Measurements from ENCODE around the gene TBC1D8.
A peak's percentile ranks its signal among the peaks of the same experiment; 100 is the strongest.

TBC1D8 gene

DNA sequence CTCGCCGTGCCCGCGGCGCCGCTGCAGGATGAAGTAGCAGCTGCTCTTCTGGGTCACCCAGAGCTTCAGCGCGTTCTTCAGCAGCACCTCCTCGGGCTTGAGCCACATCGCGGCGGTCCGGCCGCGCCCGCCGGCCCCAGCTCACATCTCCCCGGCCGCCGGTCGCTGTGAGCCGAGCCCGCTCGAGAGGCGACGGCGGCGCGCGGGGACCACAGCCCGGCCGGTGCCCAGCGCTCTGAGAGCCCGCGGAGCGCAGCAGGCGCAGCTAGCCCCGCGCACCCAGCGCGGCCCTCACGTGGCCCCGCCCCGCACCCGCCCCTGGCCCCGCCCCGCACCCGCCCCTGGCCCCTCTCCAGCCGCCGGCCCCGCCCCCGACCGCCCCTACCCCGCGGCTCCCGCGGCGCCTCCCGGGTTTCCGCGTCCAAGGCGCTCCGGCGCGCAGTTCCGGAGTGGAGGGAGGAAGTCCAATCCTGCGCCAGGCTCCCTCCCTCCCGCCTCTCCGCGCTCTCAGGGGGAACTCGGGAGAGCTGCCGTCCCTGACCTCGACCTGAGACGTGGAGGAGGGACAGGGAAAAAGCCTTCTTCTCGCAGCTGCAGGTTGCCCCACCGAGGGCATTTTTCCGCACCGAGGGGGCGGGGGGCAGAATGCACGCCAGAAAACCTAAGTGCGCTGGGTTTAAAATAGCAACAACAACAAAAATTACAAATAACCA, at the start of gene TBC1D8:
Gene TBC1D8, minus strand, starts transcription at position 237 of the 713 bp plus-strand sequence. Its CDS starts 129 bp downstream, at position 108.
- DNase-seq (ENCODE audit: low read depth), result peak; percentile 84
- peak within 1 kb of the TSS; percentile 81 for H3K4me3 ChIP-seq (ENCODE audit: low read depth, low read length)
- TF ChIP-seq, protein P1, sequence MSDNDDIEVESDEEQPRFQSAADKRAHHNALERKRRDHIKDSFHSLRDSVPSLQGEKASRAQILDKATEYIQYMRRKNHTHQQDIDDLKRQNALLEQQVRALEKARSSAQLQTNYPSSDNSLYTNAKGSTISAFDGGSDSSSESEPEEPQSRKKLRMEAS (IDR thresholded peaks at IDR 0.05; ENCODE audit: low read depth, low read length), result no peak
- peak; percentile 53 for TF ChIP-seq POLR2A (IDR thresholded peaks at IDR 0.05; ENCODE audit: extremely low read depth, insufficient read length)

DNA sequence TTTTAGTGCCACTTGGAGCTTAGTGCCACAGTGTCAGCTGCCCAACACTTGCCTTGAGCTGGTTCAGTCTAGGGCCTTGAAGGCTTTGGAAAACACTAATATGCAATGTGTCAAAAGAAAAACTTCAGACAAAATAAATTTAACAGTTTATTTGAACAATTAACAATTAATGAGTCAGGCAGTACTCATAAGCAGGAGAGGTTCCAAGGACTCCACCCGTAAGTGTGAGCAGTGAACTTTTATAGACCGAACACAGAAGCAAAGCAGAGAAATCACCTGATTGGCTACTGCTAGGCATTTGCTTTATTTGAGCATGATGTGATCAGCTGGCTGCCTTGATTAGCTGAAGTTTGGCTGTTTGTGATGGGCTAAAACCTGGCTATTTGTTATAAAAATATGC, 49.5 kb upstream of the TBC1D8 start:
- H3K4me3 ChIP-seq (ENCODE audit: low read depth, low read length), result no peak overlapping the region
- DNase-seq (ENCODE audit: low read depth), result no peak
- TF ChIP-seq, protein P1 (IDR thresholded peaks at IDR 0.05; ENCODE audit: low read depth, low read length), result no peak
- TF ChIP-seq POLR2A (IDR thresholded peaks at IDR 0.05; ENCODE audit: extremely low read depth, insufficient read length), result no peak
- TF ChIP-seq, protein P2, sequence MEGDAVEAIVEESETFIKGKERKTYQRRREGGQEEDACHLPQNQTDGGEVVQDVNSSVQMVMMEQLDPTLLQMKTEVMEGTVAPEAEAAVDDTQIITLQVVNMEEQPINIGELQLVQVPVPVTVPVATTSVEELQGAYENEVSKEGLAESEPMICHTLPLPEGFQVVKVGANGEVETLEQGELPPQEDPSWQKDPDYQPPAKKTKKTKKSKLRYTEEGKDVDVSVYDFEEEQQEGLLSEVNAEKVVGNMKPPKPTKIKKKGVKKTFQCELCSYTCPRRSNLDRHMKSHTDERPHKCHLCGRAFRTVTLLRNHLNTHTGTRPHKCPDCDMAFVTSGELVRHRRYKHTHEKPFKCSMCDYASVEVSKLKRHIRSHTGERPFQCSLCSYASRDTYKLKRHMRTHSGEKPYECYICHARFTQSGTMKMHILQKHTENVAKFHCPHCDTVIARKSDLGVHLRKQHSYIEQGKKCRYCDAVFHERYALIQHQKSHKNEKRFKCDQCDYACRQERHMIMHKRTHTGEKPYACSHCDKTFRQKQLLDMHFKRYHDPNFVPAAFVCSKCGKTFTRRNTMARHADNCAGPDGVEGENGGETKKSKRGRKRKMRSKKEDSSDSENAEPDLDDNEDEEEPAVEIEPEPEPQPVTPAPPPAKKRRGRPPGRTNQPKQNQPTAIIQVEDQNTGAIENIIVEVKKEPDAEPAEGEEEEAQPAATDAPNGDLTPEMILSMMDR (IDR thresholded peaks at IDR 0.05; ENCODE audit: low read depth, low read length), result no peak
- no peak for TF ChIP-seq MYC (IDR thresholded peaks at IDR 0.05; ENCODE audit: low read depth, low read length)

DNA sequence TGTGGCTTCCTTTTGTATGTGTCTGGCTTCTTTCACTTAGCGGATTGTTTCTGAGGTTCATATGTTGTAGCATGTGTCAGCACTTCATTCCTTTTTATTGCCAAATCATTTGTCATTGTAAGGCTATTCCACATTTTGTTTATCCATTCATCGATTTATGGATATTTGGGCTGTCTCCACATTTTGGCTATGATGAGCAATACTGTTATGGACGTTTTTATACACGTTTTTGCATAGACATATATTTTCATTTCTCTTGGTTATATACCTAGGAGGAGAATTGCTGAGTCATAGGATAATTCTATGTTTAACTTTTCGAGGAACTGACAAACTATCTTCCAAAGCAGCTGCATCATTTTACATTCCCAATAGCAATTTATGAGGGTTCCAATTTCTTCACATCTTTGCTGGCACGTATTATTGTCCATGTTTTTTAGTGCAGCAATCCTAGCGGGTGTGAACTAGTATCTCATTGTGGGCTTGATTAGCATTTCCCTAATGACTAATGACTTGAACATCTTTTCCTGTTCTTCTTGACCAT, 48.1 kb upstream of the TBC1D8 start:
- TF ChIP-seq, protein P1 (IDR thresholded peaks at IDR 0.05; ENCODE audit: low read depth, low read length), result no peak
- TF ChIP-seq, protein P2 (IDR thresholded peaks at IDR 0.05; ENCODE audit: low read depth, low read length), result no peak
- TF ChIP-seq POLR2A (IDR thresholded peaks at IDR 0.05; ENCODE audit: extremely low read depth, insufficient read length) (no peak), MYC (IDR thresholded peaks at IDR 0.05; ENCODE audit: low read depth, low read length) (no peak)
- H3K4me3 ChIP-seq (ENCODE audit: low read depth, low read length), result no peak overlapping the region
- no peak for DNase-seq (ENCODE audit: low read depth)

DNA sequence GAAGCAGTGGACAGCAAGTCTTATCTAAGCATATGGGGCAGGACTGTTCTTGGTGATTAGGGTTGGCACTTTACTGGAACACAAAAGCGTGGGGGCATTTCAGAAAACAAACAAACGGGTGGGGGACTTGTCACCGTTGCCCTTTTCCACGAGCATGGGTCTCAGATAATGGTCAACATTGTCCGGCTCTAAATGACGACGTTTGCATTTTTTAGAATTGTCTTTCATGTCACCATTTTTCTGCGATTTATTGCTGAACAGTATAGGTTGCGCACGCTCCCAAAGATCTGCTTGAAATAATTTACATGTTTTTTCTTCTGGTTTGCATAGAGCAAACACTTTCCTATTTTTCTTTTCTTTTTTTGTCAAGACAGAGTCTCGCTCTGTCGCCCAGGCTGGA, 46.6 kb upstream of the TBC1D8 start:
- no peak overlapping the region for H3K4me3 ChIP-seq (ENCODE audit: low read depth, low read length)
- TF ChIP-seq MYC (IDR thresholded peaks at IDR 0.05; ENCODE audit: low read depth, low read length) (no peak), POLR2A (IDR thresholded peaks at IDR 0.05; ENCODE audit: extremely low read depth, insufficient read length) (no peak)
- TF ChIP-seq, protein P2 (IDR thresholded peaks at IDR 0.05; ENCODE audit: low read depth, low read length), result no peak
- TF ChIP-seq, protein P1 (IDR thresholded peaks at IDR 0.05; ENCODE audit: low read depth, low read length), result no peak
- no peak for DNase-seq (ENCODE audit: low read depth)

DNA sequence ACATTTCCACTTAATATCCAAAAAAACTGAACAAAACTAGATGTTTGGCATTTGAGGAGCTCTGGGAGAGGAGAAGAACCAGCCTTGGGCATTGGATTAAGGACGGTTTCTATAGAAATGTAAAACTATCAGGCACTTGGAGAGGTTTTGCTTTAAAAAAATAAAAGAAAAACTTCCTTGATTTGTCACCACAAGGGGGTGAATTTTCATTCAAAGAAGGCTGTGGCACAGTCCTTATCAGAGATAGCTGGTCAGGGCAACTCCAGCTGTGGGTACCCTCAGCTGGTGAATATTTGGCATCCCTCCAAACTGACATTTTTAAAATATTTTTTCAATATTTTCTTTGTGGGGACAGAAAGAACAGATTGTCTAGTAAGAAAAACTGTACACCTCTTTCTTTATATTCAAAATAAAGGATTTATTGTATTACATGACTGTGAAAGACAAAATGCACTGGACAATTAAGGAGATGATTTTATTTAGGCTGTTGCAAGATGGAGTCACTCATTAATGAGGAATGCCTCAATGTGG, 46.1 kb upstream of the TBC1D8 start:
- TF ChIP-seq, protein P2 (IDR thresholded peaks at IDR 0.05; ENCODE audit: low read depth, low read length), result no peak
- TF ChIP-seq MYC (IDR thresholded peaks at IDR 0.05; ENCODE audit: low read depth, low read length), result no peak
- TF ChIP-seq POLR2A (IDR thresholded peaks at IDR 0.05; ENCODE audit: extremely low read depth, insufficient read length), result no peak
- TF ChIP-seq, protein P1 (IDR thresholded peaks at IDR 0.05; ENCODE audit: low read depth, low read length), result no peak
- H3K4me3 ChIP-seq (ENCODE audit: low read depth, low read length), result no peak overlapping the region
- DNase-seq (ENCODE audit: low read depth), result peak; percentile 30

All from NB4 (cell line).